Measurements from ENCODE around the gene GNAI2.
A peak's percentile ranks its signal among the peaks of the same experiment; 100 is the strongest.

Gene GNAI2

DNA sequence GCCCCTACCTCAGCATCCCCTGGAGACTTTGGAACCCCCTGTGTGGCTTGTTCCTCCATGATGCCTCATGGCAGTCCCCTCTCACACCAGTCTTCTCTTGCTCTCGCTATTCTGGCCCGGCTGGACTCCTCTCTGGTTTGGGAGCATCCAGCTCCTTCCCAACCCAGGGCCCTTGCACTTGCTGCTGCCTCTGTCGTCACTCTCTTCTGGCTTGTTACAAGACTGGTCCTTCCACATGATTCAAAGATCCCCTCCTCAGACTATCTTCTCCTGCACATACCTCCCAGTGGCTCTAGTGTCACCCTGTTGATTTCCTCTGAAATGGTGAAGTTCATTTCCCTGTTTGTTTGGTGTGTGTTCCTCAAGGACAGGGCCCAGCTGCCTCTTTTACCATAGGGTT lies 6.5 kb upstream of the GNAI2 start:
- no peak for TF ChIP-seq CTCF (conservative IDR thresholded peaks at IDR 0.05; ENCODE audit: low read depth)
- DNase-seq (ENCODE audit: low spot score): no peak
- ChIA-PET POLR2A (ENCODE audit: low non-redundant PET) (no interaction called here), CTCF (no interaction called here)
- H3K27ac ChIP-seq: peak overlapping the region; percentile 94

DNA sequence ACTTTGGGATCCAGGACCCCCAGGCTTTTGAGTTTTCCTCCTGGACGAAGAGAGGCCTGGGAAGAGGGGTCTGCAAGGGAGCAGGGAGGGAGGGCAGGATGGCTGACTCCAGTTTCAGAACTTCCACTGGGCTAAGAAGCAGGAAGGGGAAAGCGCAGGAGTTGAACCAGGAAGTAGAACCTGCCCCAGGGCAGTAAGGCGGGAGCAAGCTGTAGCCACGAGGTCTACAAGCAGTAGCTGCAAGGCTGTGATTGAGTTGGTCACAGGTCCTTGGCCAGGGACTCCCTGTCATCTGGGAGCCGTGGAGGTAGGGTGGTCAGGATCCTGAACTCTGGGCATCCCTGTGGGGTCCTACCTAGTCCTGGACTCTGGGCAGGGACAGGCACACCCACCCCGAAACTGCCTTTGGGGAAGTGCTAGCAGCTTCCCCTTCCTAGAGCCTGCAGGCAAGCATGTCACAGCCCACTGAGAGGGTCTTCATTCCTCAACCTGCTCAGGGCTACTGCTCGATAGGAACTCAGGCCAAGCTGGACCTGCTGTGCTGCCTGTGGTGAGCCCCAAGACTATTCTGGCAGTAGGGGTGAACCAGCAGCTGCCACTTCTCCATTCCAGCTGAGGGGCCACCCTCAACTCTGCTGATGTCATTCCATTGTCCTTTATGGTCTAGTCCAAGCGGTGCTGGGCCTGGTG lies 5.8 kb upstream of the GNAI2 start:
- CTCF ChIA-PET: no interaction called here
- TF ChIP-seq CTCF (conservative IDR thresholded peaks at IDR 0.05; ENCODE audit: low read depth): no peak
- no peak for DNase-seq (ENCODE audit: low spot score)
- H3K27ac ChIP-seq: peak overlapping the region; percentile 94
- POLR2A ChIA-PET (ENCODE audit: low non-redundant PET): no interaction called here

- H3K27ac ChIP-seq: peak overlapping the region; percentile 94
- no peak for DNase-seq (ENCODE audit: low spot score)
- no peak for TF ChIP-seq CTCF (conservative IDR thresholded peaks at IDR 0.05; ENCODE audit: low read depth)
- ChIA-PET POLR2A (ENCODE audit: low non-redundant PET) (no interaction called here), CTCF (no interaction called here)
Observed at GRCh38 chr3:50230794-50231125, 5.2 kb upstream of the GNAI2 start.

DNA sequence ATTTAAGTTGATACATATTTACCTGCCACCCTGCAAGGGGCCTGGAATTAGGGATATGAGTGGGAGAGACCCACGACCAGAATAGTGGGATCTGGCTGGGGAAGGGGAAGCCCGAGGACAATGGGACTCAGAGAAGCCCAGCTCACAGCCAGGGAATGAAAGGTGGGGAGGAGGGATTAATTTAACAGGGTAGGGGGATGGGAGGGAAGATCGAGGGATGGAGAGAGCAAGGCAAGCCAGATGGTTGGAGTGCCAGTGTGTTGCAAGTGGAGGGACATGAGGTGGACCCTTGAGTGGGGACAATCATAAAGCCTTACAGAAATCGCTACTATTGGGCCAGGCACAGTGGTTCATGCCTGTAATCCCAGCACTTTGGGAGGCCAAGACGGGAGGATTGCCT lies 4.4 kb upstream of the GNAI2 start:
- TF ChIP-seq CTCF (conservative IDR thresholded peaks at IDR 0.05; ENCODE audit: low read depth): no peak
- DNase-seq (ENCODE audit: low spot score): no peak
- ChIA-PET CTCF (no interaction called here), POLR2A (ENCODE audit: low non-redundant PET) (no interaction called here)
- no peak overlapping the region for H3K27ac ChIP-seq

GRCh38 chr3:50232303-50232702 lies 3.7 kb upstream of the GNAI2 start:
- DNase-seq (ENCODE audit: low spot score): no peak
- ChIA-PET POLR2A (ENCODE audit: low non-redundant PET) (no interaction called here), CTCF (interaction anchor here (0.6 kb wide), 1 partner anchor 14 kb away, joined by 3 read pairs; no protein-coding TSS in a partner anchor)
- peak overlapping the region; percentile 100; the same call in 1 of the 2 replicates for H3K27ac ChIP-seq
- no peak for TF ChIP-seq CTCF (conservative IDR thresholded peaks at IDR 0.05; ENCODE audit: low read depth)

DNA sequence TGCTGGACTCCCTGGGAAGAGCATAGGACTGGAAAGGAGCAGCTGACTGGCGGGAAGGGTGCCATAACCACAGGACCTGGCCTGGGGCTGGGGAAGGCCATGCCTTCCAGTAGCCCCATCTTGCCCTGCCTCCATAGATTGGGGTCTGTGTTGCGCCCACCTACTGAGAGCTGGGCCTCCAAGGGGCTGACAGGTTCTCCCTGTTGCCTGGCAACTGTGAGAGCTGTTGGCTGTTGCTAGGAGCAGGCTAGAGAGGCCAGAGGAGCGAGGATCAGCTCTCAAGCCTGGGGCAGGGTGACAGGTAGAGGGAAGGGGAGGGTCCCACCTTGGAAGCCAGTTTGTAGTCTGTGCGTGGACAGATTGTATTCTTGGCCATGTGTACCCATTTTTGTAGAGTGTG lies 2.8 kb upstream of the GNAI2 start:
- DNase-seq (ENCODE audit: low spot score): no peak

More for the DNA sequence above, 2.8 kb upstream of the GNAI2 start:
- ChIA-PET CTCF (interaction anchor here (0.6 kb wide), 1 partner anchor 1060 kb away, joined by 3 read pairs; no protein-coding TSS in a partner anchor), POLR2A (ENCODE audit: low non-redundant PET) (no interaction called here)
- H3K27ac ChIP-seq: peak overlapping the region; percentile 100
- TF ChIP-seq CTCF (conservative IDR thresholded peaks at IDR 0.05; ENCODE audit: low read depth): no peak

Data from RWPE1 (cell line).